SK-N-MC (cell line): Measurements from ENCODE around the gene PPIF.

Experiments used
- EZH2 ChIP-seq: fragments of 200-600 bp; sonication (generic); IDR thresholded peaks from one replicate; pipeline ENCODE4 v1.6.1; 2017; ENCODE audit warnings: antibody characterized with exemption
- POLR2AphosphoS5 ChIP-seq: IDR thresholded peaks from 2 replicates; pipeline ENCODE4 v1.6.1; 2012; ENCODE audit warnings: mild to moderate bottlenecking, low read depth, low read length, borderline replicate concordance

- TF ChIP-seq EZH2 (no peak), POLR2AphosphoS5 (no peak)
Measured at GRCh38 chr10:79304479-79305087, 42.7 kb upstream of the PPIF start.
